ENCODE results near the gene C9orf153. TPM values are rescaled to one million over a fixed set of nuclear protein-coding genes. Genes with fewer than 3 reads are reported as not detected.

Gene C9orf153
- total RNA-seq, 1 donor from 2014 or later: not detected

- no peak for DNase-seq
Measured at GRCh38 chr9:86187121-86187520, 72.3 kb downstream of the C9orf153 start.

- no peak for DNase-seq
Measured at GRCh38 chr9:86186696-86187095, 72.8 kb downstream of the C9orf153 start.

GRCh38 chr9:86185872-86186271 lies 73.6 kb downstream of the C9orf153 start:
- DNase-seq: no peak

- DNase-seq: no peak
Measured at GRCh38 chr9:86184138-86184524, 75.3 kb downstream of the C9orf153 start.

- DNase-seq: no peak
Measured at GRCh38 chr9:86183229-86184137, 76.0 kb downstream of the C9orf153 start.

GRCh38 chr9:86181379-86182315 lies 77.8 kb downstream of the C9orf153 start:
- DNase-seq: no peak

- no peak for DNase-seq
Measured at GRCh38 chr9:86178503-86178902, 81.0 kb downstream of the C9orf153 start.

- DNase-seq: no peak
Measured at GRCh38 chr9:86177995-86178394, 81.5 kb downstream of the C9orf153 start.

- DNase-seq: peak; percentile 28
Measured at GRCh38 chr9:86176468-86176867, 83.0 kb downstream of the C9orf153 start.

GRCh38 chr9:86175743-86176456 lies 83.6 kb downstream of the C9orf153 start:
- no peak for DNase-seq

GRCh38 chr9:86175223-86175622 lies 84.2 kb downstream of the C9orf153 start:
- DNase-seq: peak; percentile 21

Other genes with a start within 250 kb of the C9orf153 start
- gene GOLM1, start 160.1 kb downstream of the C9orf153 start, total RNA-seq: 32.7 and 57.8 TPM in 2 replicates
- gene ISCA1, start 22.9 kb upstream of the C9orf153 start, total RNA-seq: 28.9 and 30.3 TPM in 2 replicates
- 27.2 and 28.4 TPM in 2 replicates for gene TUT7, start 94.8 kb upstream of the C9orf153 start, total RNA-seq

All from dermis blood vessel endothelial cell (primary cell).